NCI-H748 (cell line): Measurements from ENCODE around the gene SGK1.
"Not testable (repeated sequence)": the region's sequence is repeated elsewhere in the genome, so short reads cannot be mapped to it uniquely, and the experiment has no call there.

Source experiments
- DNase-seq: peaks from one replicate; lab custom pipeline; 2025; ENCODE audit not compliant: unreplicated experiment; lab: John Stamatoyannopoulos, UW

SGK1 gene

GRCh38 chr6:134193536-134194498, 124.1 kb downstream of the SGK1 start:
- no peak for DNase-seq

GRCh38 chr6:134192609-134193008, 125.3 kb downstream of the SGK1 start:
- not testable (repeated sequence) for DNase-seq

GRCh38 chr6:134190883-134191282, 127.0 kb downstream of the SGK1 start:
- DNase-seq, result no peak

- no peak for DNase-seq
These were observed 130.2 kb downstream of the SGK1 start for GRCh38 chr6:134187751-134188150.

- no peak for DNase-seq
These were observed 130.8 kb downstream of the SGK1 start for GRCh38 chr6:134187154-134187553.

- DNase-seq, result no peak
These were observed 131.6 kb downstream of the SGK1 start for GRCh38 chr6:134186355-134186754.

- DNase-seq, result no peak
These were observed 132.6 kb downstream of the SGK1 start for GRCh38 chr6:134185277-134185676.

- DNase-seq, result no peak
These were observed 134.1 kb downstream of the SGK1 start for GRCh38 chr6:134183844-134184243.

- DNase-seq, result peak; percentile 94
These were observed 135.4 kb downstream of the SGK1 start for GRCh38 chr6:134182528-134182927.

- DNase-seq, result peak; percentile 31
These were observed 136.2 kb downstream of the SGK1 start for GRCh38 chr6:134181726-134182125.

- not testable (repeated sequence) for DNase-seq
These were observed 136.7 kb downstream of the SGK1 start for GRCh38 chr6:134181251-134181650.

GRCh38 chr6:134180540-134180939, 137.4 kb downstream of the SGK1 start:
- DNase-seq, result not testable (repeated sequence)

GRCh38 chr6:134178161-134179044, 139.5 kb downstream of the SGK1 start:
- peak; percentile 94 for DNase-seq

GRCh38 chr6:134177753-134178160, 140.2 kb downstream of the SGK1 start:
- no peak for DNase-seq

- no peak for DNase-seq
These were observed 140.7 kb downstream of the SGK1 start for GRCh38 chr6:134177236-134177635.

GRCh38 chr6:134176264-134176975, 141.5 kb downstream of the SGK1 start:
- DNase-seq, result no peak

GRCh38 chr6:134175532-134176263, 142.2 kb downstream of the SGK1 start:
- no peak for DNase-seq

GRCh38 chr6:134174672-134175531, 143.0 kb downstream of the SGK1 start:
- peak; percentile 94 for DNase-seq

- peak; percentile 78 for DNase-seq
These were observed 143.8 kb downstream of the SGK1 start for GRCh38 chr6:134173936-134174671.
